Stimulated activated CD4-positive, alpha-beta T cell treated with anti-CD3 and anti-CD28 coated beads, TNF-alpha, amount 100 ng/mL, for 1 hour (primary cell): ENCODE results near the gene MGAT4C.
"Not testable (repeated sequence)": the region's sequence is repeated elsewhere in the genome, so short reads cannot be mapped to it uniquely, and the experiment has no call there.

ENCODE experiments used
- DNase-seq, 3 donors: peaks; one replicate each; pipeline ENCODE4 v3.0.0-alpha.2; 2020; ENCODE audit warnings: low read depth in 3 of 3, low spot score in 1 of 3

MGAT4C gene

GRCh38 chr12:86256163-86256562 is at the start of gene MGAT4C:
MGAT4C (minus strand) TSS chr12:86256391.
- DNase-seq = no peak

DNA sequence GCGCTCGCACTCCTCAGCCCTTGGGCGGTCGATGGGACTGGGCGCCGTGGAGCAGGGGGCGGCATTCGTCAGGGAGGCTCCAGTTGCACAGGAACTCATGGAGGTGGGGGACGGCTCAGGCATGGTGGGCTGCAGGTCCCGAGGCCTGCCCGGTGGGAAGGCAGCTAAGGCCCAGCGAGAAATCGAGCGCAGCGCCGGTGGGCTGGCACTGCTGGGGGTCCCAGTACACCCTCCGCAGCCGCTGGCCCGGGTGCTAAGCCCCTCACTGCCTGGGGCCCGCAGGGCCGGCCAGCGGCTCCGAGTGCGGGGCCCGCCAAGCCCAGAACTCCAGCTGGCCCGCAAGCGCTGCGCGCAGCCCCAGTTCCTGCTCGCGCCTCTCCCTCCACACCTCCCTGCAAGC is 40.2 kb upstream of the MGAT4C start:
- not testable (repeated sequence) for DNase-seq

DNA sequence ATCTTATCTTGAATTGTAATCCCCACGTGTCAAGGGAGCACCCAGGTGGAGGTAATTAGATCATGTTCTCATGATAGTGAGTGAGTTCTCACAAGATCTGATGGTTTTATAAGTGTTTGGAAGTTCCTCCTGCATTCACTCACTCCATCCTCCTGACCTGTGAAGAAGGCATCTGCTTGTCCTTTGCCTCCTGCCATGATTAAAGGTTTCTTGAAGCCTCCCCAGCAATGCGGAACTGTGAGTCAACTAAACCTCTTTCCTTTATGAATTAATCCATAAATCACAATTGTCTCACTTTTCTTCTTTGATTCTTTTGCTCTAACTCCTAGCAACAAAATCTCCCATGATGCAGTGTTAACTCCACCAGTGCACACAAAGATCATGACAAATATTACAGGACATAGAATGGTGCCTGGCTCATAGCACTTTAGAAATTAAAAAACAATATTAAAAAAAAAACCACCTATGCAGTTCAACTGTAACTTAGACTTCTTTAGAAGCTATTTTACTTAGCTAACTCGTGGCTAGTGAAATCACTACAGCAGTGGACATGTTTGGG is 37.6 kb upstream of the MGAT4C start:
- no peak for DNase-seq

- DNase-seq = no peak
These were observed 36.3 kb upstream of the MGAT4C start for GRCh38 chr12:86292480-86292879.

- no peak for DNase-seq
These were observed 34.4 kb upstream of the MGAT4C start for GRCh38 chr12:86290615-86291014.

- no peak for DNase-seq
These were observed 29.9 kb upstream of the MGAT4C start for GRCh38 chr12:86286119-86286518.

GRCh38 chr12:86283620-86284019 is 27.4 kb upstream of the MGAT4C start:
- no peak for DNase-seq

GRCh38 chr12:86275356-86275755 is 19.2 kb upstream of the MGAT4C start:
- no peak for DNase-seq

DNA sequence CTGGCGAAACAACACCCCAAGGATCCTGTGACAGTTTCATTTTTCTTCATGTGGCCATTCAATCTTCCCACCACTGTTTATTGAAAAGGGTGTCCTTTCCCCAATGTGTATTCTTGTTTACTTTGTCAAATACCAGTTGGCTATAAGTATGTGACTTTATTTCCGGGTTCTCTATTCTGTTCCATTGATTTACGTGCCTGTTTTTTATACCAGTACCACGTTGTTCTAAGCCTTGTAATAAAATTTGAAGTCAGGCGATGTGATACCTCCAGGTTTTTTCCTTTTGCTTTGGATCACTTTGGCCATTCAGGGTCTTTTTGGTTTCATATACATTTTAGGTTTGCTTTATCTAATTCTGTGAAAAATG is 9.1 kb upstream of the MGAT4C start:
- no peak for DNase-seq

- DNase-seq = no peak
These were observed 8.5 kb upstream of the MGAT4C start for GRCh38 chr12:86264451-86265328.

DNA sequence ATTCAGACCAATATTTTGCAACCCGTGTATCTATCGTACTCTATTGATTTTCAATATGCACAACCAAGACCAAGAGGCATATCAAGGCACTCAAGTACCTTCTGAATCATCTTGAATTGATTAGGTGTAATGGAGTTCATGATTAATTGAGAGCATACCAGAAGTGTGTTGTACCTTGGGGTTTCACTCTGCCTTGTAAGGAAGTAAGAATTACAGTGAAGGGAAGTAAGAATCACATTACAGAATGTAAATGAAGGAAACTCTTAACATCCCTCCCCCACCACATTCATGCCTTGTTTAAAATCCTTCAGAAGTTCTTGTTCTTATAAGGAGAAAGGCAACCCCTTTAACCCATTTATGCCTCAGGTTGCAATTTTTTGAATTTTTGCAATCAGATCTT is 5.4 kb upstream of the MGAT4C start:
- no peak for DNase-seq

DNA sequence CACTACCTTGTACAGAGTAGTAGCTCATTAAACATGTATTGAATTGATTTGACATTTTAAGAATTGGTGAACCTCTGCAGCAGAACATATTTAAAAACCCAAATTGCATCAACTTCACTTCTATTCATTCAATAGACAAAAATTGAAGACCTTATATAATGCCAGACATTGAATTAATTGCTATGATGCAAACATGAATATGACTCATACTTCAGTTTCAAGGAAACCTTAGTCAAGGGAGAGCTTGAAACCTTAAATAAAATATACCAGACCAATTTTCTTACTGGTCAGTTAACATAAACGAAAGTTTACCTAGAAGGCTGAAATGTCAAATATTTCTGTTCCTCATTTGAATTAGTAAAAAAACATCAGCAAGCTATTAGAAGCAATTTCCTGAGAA is 5.0 kb upstream of the MGAT4C start:
- DNase-seq = no peak

- no peak for DNase-seq
These were observed 4.0 kb upstream of the MGAT4C start for GRCh38 chr12:86260183-86260582.

DNA sequence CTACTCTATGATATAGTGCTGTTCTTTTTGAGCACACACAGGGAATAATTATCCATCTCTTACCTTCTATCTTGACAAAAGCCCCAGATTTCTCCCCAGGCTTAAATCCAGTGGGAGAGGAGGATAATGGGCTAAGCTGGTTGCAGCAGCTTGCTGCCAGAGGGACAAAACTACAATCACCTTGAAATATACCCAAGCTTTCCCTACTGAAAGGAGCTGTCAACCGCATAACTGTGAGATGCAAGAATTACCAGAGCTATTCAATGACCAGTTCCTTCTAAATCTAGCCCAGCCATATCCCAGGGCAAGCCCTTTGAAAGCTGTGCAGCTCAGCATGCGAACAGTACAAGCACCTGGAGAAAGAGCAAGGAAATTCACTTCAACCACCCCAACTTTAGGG is 943 bp upstream of the MGAT4C start:
- DNase-seq = no peak

DNA sequence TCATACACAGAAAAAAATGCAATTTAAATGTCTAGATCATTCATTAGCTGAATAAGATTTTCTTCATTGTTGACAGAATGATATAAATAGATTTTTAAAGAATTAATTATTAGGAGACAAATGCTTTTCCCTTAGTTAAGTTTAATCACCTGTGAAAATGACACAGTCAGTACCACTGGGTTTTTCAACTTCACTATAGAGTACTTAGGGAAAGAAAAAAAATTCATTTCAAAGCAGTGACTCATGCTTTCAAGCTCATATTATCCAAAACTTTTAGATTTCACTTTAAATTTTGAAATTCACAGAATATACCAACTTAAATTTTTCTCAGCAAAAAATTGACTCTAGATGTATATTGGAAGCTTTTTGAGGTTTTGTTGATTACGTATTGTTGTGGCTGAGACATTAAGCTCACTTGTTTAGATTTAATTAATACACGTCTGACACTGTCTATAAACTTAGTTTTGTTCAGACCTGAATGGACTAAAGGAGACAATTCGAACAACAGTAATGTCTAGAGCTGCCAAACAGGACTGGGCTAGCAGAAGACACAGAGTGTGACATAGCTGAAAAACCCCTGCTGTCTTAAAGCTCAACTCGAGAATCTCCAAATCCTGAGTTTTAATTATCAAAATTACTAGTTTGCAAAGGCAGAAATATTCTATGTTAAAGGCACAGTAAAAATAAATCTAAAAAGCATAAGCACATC is 1.6 kb downstream of the MGAT4C start:
- no peak for DNase-seq

GRCh38 chr12:86249851-86250250 is 6.3 kb downstream of the MGAT4C start:
- no peak for DNase-seq

DNA sequence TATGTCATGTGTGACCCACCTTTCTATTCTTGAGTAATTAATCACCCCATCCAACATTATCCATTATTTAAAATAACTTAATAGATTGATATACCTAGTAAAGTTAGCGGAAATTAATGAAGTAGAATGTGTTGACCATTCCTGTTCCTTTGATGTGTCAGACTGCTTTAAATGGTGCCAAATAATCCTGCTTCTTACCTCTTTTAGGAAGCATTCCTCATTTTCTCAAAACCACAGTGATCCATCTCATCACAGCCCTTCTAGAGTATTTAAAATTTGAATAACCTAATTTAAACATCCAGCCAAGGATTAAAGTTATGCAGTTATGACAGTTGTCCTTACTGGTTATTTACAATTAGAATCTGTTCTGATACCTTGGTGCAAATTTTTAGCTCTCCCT is 6.9 kb downstream of the MGAT4C start:
- no peak for DNase-seq

DNA sequence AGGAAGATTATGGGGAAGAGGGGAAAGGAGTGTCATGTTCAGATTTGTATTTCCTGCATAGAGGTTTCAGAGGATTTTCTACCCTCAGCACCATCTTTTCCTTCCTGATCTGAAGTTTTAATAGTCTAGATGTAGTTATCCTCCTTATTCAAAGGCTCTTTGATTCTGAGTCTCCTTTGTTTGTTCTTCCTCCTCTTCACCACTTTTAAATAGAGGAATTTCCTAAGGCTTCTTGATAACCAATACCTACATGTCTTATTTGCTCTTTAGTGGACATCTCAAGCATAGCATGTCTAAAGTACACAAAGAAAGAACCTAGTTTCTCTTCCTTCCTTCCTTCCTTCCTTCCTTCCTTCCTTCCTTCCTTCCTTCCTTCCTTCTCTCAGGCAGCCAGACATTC is 8.3 kb downstream of the MGAT4C start:
- no peak for DNase-seq

- DNase-seq = no peak
These were observed 14.6 kb downstream of the MGAT4C start for GRCh38 chr12:86241600-86241999.

DNA sequence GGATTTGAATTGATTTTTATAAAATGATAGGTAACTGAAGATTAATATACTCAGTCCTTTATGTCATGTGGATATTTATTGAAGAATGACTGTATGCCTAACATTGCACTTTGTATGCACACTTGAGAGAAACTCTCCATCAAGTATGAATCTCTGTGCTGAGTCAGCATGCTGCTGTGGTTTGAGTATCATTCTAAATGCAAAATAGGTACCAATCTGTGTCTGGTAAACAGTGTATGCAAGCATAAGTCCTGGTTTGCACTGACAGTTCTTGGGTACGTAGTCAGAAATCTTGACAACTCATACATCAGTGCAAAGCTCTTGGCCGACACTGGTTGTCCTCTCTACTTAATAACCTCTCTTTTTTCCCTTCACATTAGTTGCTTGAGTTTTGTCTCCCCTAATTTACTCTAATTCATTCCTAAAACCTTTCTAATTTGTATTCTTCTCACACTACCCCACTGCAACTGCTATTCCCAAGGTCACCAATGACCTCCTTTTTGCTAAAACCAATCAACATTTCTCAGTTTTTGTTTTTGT is 21.8 kb downstream of the MGAT4C start:
- DNase-seq = no peak

GRCh38 chr12:86233126-86233525 is 23.1 kb downstream of the MGAT4C start:
- DNase-seq = no peak

DNA sequence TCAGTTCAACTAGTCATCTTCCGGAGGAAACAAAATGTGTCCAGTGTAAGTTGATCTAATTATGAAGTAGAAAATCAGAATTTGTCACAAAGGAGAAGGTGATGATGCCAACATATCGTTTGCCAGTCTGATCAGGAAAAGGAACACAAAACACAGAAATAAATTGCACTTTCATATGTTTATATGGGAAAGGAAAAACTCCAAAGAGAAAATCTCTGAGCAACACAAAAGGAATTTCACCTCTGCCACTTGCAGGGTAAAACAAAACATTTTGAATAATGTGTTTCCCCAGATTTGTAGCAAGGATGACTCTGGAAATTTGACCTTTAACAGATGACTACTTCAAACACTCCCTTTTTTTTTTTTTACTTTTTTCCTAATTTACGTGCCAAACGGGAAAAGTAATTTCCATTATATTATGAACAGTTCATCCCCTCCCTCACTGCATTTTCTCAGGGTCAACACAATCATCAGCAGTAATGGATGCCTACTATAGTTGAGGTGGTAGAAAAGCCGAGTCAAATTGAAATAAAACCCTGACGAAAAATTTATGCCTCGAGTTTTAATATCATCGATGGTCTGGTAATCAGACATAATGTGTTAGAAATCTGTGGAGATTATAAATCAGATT is 25.6 kb downstream of the MGAT4C start:
- no peak for DNase-seq
